ENCODE measurements around the gene ADAM19.
A peak's percentile ranks its signal among the peaks of the same experiment; 100 is the strongest.

Gene ADAM19

GRCh38 chr5:157556615-157557418 lies 18.8 kb downstream of the ADAM19 start:
- no peak for TF ChIP-seq PAX5 (IDR thresholded peaks at IDR 0.05; ENCODE audit: insufficient read depth, low read length, severe bottlenecking)
- TF ChIP-seq POLR2AphosphoS5 (IDR thresholded peaks at IDR 0.05; ENCODE audit: low read depth, low read length), result no peak
- no peak for TF ChIP-seq POLR2A (IDR thresholded peaks at IDR 0.05; ENCODE audit: low read depth, low read length)
- no peak for TF ChIP-seq POU2F2 (IDR thresholded peaks at IDR 0.05; ENCODE audit: low read depth, low read length)
- no peak for TF ChIP-seq SPI1 (IDR thresholded peaks at IDR 0.05; ENCODE audit: low read depth, low read length)
- TF ChIP-seq TAF1 (IDR thresholded peaks at IDR 0.05; ENCODE audit: low read depth, low read length), result no peak
- no peak for FAIRE-seq
- no peak for DNase-seq (ENCODE audit: insufficient read length, low spot score)

- TF ChIP-seq PAX5 (IDR thresholded peaks at IDR 0.05; ENCODE audit: insufficient read depth, low read length, severe bottlenecking), result no peak
- TF ChIP-seq POLR2A (IDR thresholded peaks at IDR 0.05; ENCODE audit: low read depth, low read length), result no peak
- no peak for TF ChIP-seq POLR2AphosphoS5 (IDR thresholded peaks at IDR 0.05; ENCODE audit: low read depth, low read length)
- TF ChIP-seq TAF1 (IDR thresholded peaks at IDR 0.05; ENCODE audit: low read depth, low read length), result no peak
- no peak for TF ChIP-seq SPI1 (IDR thresholded peaks at IDR 0.05; ENCODE audit: low read depth, low read length)
- no peak for TF ChIP-seq POU2F2 (IDR thresholded peaks at IDR 0.05; ENCODE audit: low read depth, low read length)
- DNase-seq (ENCODE audit: insufficient read length, low spot score) (no peak), FAIRE-seq (peak; percentile 41)
Observed at GRCh38 chr5:157555037-157555640, 20.4 kb downstream of the ADAM19 start.

- TF ChIP-seq POLR2A (IDR thresholded peaks at IDR 0.05; ENCODE audit: low read depth, low read length) (no peak), POU2F2 (IDR thresholded peaks at IDR 0.05; ENCODE audit: low read depth, low read length) (no peak), TAF1 (IDR thresholded peaks at IDR 0.05; ENCODE audit: low read depth, low read length) (no peak), POLR2AphosphoS5 (IDR thresholded peaks at IDR 0.05; ENCODE audit: low read depth, low read length) (no peak), SPI1 (IDR thresholded peaks at IDR 0.05; ENCODE audit: low read depth, low read length) (no peak), PAX5 (IDR thresholded peaks at IDR 0.05; ENCODE audit: insufficient read depth, low read length, severe bottlenecking) (no peak)
- no peak for DNase-seq (ENCODE audit: insufficient read length, low spot score)
- FAIRE-seq, result peak; percentile 45
Observed at GRCh38 chr5:157554179-157555036, 21.2 kb downstream of the ADAM19 start.

- TF ChIP-seq POU2F2 (IDR thresholded peaks at IDR 0.05; ENCODE audit: low read depth, low read length) (no peak), POLR2AphosphoS5 (IDR thresholded peaks at IDR 0.05; ENCODE audit: low read depth, low read length) (no peak), POLR2A (IDR thresholded peaks at IDR 0.05; ENCODE audit: low read depth, low read length) (no peak), SPI1 (IDR thresholded peaks at IDR 0.05; ENCODE audit: low read depth, low read length) (no peak), PAX5 (IDR thresholded peaks at IDR 0.05; ENCODE audit: insufficient read depth, low read length, severe bottlenecking) (no peak), TAF1 (IDR thresholded peaks at IDR 0.05; ENCODE audit: low read depth, low read length) (no peak)
- no peak for FAIRE-seq
Observed at GRCh38 chr5:157552650-157553049, 22.9 kb downstream of the ADAM19 start.

GRCh38 chr5:157550663-157551062 lies 24.9 kb downstream of the ADAM19 start:
- DNase-seq (ENCODE audit: insufficient read length, low spot score) (no peak), FAIRE-seq (no peak)
- TF ChIP-seq POLR2A (IDR thresholded peaks at IDR 0.05; ENCODE audit: low read depth, low read length), result no peak
- no peak for TF ChIP-seq POU2F2 (IDR thresholded peaks at IDR 0.05; ENCODE audit: low read depth, low read length)
- no peak for TF ChIP-seq SPI1 (IDR thresholded peaks at IDR 0.05; ENCODE audit: low read depth, low read length)
- TF ChIP-seq PAX5 (IDR thresholded peaks at IDR 0.05; ENCODE audit: insufficient read depth, low read length, severe bottlenecking), result no peak
- TF ChIP-seq TAF1 (IDR thresholded peaks at IDR 0.05; ENCODE audit: low read depth, low read length), result no peak
- TF ChIP-seq POLR2AphosphoS5 (IDR thresholded peaks at IDR 0.05; ENCODE audit: low read depth, low read length), result no peak

More at GRCh38 chr5:157552650-157553049, 22.9 kb downstream of the ADAM19 start:
- DNase-seq (ENCODE audit: insufficient read length, low spot score), result no peak

- FAIRE-seq, result no peak
- no peak for DNase-seq (ENCODE audit: insufficient read length, low spot score)
- TF ChIP-seq POLR2A (IDR thresholded peaks at IDR 0.05; ENCODE audit: low read depth, low read length) (no peak), PAX5 (IDR thresholded peaks at IDR 0.05; ENCODE audit: insufficient read depth, low read length, severe bottlenecking) (no peak), POU2F2 (IDR thresholded peaks at IDR 0.05; ENCODE audit: low read depth, low read length) (no peak), POLR2AphosphoS5 (IDR thresholded peaks at IDR 0.05; ENCODE audit: low read depth, low read length) (no peak), SPI1 (IDR thresholded peaks at IDR 0.05; ENCODE audit: low read depth, low read length) (no peak), TAF1 (IDR thresholded peaks at IDR 0.05; ENCODE audit: low read depth, low read length) (no peak)
Observed at GRCh38 chr5:157549954-157550549, 25.5 kb downstream of the ADAM19 start.

GRCh38 chr5:157549283-157549629 lies 26.3 kb downstream of the ADAM19 start:
- no peak for TF ChIP-seq SPI1 (IDR thresholded peaks at IDR 0.05; ENCODE audit: low read depth, low read length)
- TF ChIP-seq PAX5 (IDR thresholded peaks at IDR 0.05; ENCODE audit: insufficient read depth, low read length, severe bottlenecking), result no peak
- TF ChIP-seq TAF1 (IDR thresholded peaks at IDR 0.05; ENCODE audit: low read depth, low read length), result no peak
- TF ChIP-seq POU2F2 (IDR thresholded peaks at IDR 0.05; ENCODE audit: low read depth, low read length), result no peak
- no peak for TF ChIP-seq POLR2AphosphoS5 (IDR thresholded peaks at IDR 0.05; ENCODE audit: low read depth, low read length)
- no peak for TF ChIP-seq POLR2A (IDR thresholded peaks at IDR 0.05; ENCODE audit: low read depth, low read length)
- DNase-seq (ENCODE audit: insufficient read length, low spot score), result no peak
- FAIRE-seq, result no peak

GRCh38 chr5:157548513-157549282 lies 26.9 kb downstream of the ADAM19 start:
- no peak for TF ChIP-seq POLR2AphosphoS5 (IDR thresholded peaks at IDR 0.05; ENCODE audit: low read depth, low read length)
- no peak for TF ChIP-seq TAF1 (IDR thresholded peaks at IDR 0.05; ENCODE audit: low read depth, low read length)
- no peak for TF ChIP-seq SPI1 (IDR thresholded peaks at IDR 0.05; ENCODE audit: low read depth, low read length)
- TF ChIP-seq PAX5 (IDR thresholded peaks at IDR 0.05; ENCODE audit: insufficient read depth, low read length, severe bottlenecking), result no peak
- TF ChIP-seq POLR2A (IDR thresholded peaks at IDR 0.05; ENCODE audit: low read depth, low read length), result no peak
- no peak for TF ChIP-seq POU2F2 (IDR thresholded peaks at IDR 0.05; ENCODE audit: low read depth, low read length)
- DNase-seq (ENCODE audit: insufficient read length, low spot score) (no peak), FAIRE-seq (no peak)

All from GM12891 (cell line).